HG03175 (cell line): ENCODE data around the gene IFITM1.
"Not testable (repeated sequence)": the region's sequence is repeated elsewhere in the genome, so short reads cannot be mapped to it uniquely, and the experiment has no call there.

ENCODE experiments used
- ATAC-seq: cut with Tn5 transposase; IDR thresholded peaks from one replicate; pipeline ENCODE4 v1.9.1; 2021; ENCODE audit warnings: mild to moderate bottlenecking, moderate library complexity; ENCODE audit not compliant: unreplicated experiment

IFITM1 gene

GRCh38 chr11:362642-363442 lies 49.0 kb downstream of the IFITM1 start:
- no peak for ATAC-seq

GRCh38 chr11:363443-363805 lies 49.6 kb downstream of the IFITM1 start:
- ATAC-seq, result not testable (repeated sequence)

- ATAC-seq, result no peak
These were observed 50.3 kb downstream of the IFITM1 start for GRCh38 chr11:363948-364761.
